GM18499 (cell line): ENCODE data around the gene RFESD.

Experiments
- ATAC-seq: cut with Tn5 transposase; IDR thresholded peaks from one replicate; pipeline ENCODE4 v1.9.1; 2021; ENCODE audit warnings: moderate number of reproducible peaks; ENCODE audit not compliant: insufficient read depth, unreplicated experiment

RFESD gene

GRCh38 chr5:95646569-95647431 is at the start of gene RFESD:
Gene RFESD, plus strand, starts transcription at chr5:95646777. Its CDS starts 5,495 bp downstream, at chr5:95652272.
- ATAC-seq = peak; percentile 83

- no peak for ATAC-seq
Observed at GRCh38 chr5:95599252-95599651, 47.3 kb upstream of the RFESD start.

GRCh38 chr5:95600557-95600956 is 46.0 kb upstream of the RFESD start:
- ATAC-seq = no peak

GRCh38 chr5:95605786-95606185 is 40.8 kb upstream of the RFESD start:
- ATAC-seq = no peak

GRCh38 chr5:95606419-95606818 is 40.2 kb upstream of the RFESD start:
- ATAC-seq = no peak

- ATAC-seq = no peak
Observed at GRCh38 chr5:95609711-95610110, 36.9 kb upstream of the RFESD start.

- ATAC-seq = no peak
Observed at GRCh38 chr5:95610546-95610945, 36.0 kb upstream of the RFESD start.

- no peak for ATAC-seq
Observed at GRCh38 chr5:95611396-95611795, 35.2 kb upstream of the RFESD start.

GRCh38 chr5:95613514-95613913 is 33.1 kb upstream of the RFESD start:
- ATAC-seq = no peak

GRCh38 chr5:95615164-95615467 is 31.5 kb upstream of the RFESD start:
- ATAC-seq = no peak

- no peak for ATAC-seq
Observed at GRCh38 chr5:95617057-95617456, 29.5 kb upstream of the RFESD start.

GRCh38 chr5:95619096-95619495 is 27.5 kb upstream of the RFESD start:
- ATAC-seq = no peak

- no peak for ATAC-seq
Observed at GRCh38 chr5:95619514-95620029, 27.0 kb upstream of the RFESD start.

GRCh38 chr5:95620030-95620869 is 26.3 kb upstream of the RFESD start, which contains the start of gene GPR150:
Gene GPR150, plus strand, starts transcription at chr5:95620087. Its CDS starts 189 bp downstream, at chr5:95620276.
- no peak for ATAC-seq

- ATAC-seq = no peak
Observed at GRCh38 chr5:95620870-95621838, 25.4 kb upstream of the RFESD start.

GRCh38 chr5:95621839-95622629 is 24.5 kb upstream of the RFESD start:
- no peak for ATAC-seq

GRCh38 chr5:95623706-95624105 is 22.9 kb upstream of the RFESD start:
- no peak for ATAC-seq

- ATAC-seq = no peak
Observed at GRCh38 chr5:95624368-95624767, 22.2 kb upstream of the RFESD start.

- no peak for ATAC-seq
Observed at GRCh38 chr5:95626701-95627100, 19.9 kb upstream of the RFESD start.
